A673 (cell line): Measurements from ENCODE around the gene DOCK4.

Source experiments
- CTCF ChIP-seq: fragments of 300-800, 200-600 bp; sonication (generic); conservative IDR thresholded peaks from 2 replicates; pipeline ENCODE4 v1.5.1; 2017; ENCODE audit warnings: low read depth, mild to moderate bottlenecking, antibody characterized with exemption, low read length, moderate library complexity, mixed read lengths
- EZH2 ChIP-seq: fragments of 200-600 bp; sonication (generic); IDR thresholded peaks from 2 replicates; pipeline ENCODE4 v1.6.1; 2017; ENCODE audit warnings: borderline replicate concordance, low read depth, mild to moderate bottlenecking, mixed read lengths, antibody characterized with exemption, low read length; ENCODE audit not compliant: poor library complexity, severe bottlenecking

DNA sequence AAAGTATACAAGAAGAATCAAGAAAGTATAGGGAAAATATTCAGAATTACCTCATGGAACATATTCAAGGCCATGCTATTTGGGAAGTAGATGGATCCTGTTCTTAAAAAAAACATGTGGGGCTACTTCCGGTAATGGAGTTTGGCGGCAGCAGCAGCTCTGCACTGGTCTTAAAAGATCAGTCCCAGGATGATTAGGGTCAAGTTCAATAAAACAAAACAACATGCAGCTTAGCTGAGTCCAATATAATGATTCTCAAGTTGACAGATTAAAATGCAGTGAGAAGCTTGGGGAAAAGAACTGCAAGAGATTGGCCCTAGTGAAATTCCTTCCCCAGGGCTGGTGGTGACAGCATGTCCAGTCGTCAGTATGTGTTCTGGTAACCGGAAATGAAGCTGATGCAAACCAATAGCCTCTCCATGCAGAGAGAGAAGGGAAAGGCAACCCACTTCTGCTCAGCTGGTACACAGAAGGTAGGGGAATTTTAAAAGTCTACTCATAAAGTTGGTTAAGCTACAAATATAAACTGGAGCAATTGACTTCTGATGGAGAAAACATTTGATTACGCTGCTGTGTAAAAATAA lies 338.8 kb downstream of the DOCK4 start:
- TF ChIP-seq CTCF (no peak), EZH2 (no peak)
